Mucosa of stomach (tissue), 1 donor: ENCODE results near the gene ZNF497.

ENCODE experiments used
- H3K27me3 ChIP-seq: one replicate; pipeline ENCODE4 v1.7.0; 2013; ENCODE audit warnings: mild to moderate bottlenecking, low read length; ENCODE audit not compliant: control insufficient read depth, insufficient read depth
- H3K36me3 ChIP-seq: one replicate; pipeline ENCODE4 v1.7.0; 2013; ENCODE audit warnings: low read length; ENCODE audit not compliant: control insufficient read depth, insufficient read depth
- H3K4me1 ChIP-seq: one replicate; pipeline ENCODE4 v1.7.0; 2013; ENCODE audit warnings: mild to moderate bottlenecking, low read length; ENCODE audit not compliant: control insufficient read depth, insufficient read depth
- H3K4me3 ChIP-seq: one replicate; pipeline ENCODE4 v1.7.0; 2013; ENCODE audit warnings: low read length
- H3K9ac ChIP-seq: one replicate; pipeline ENCODE4 v1.7.0; 2013; ENCODE audit warnings: mild to moderate bottlenecking, low read length, moderate library complexity
- H3K9me3 ChIP-seq: one replicate; pipeline ENCODE4 v1.7.0; 2013; ENCODE audit warnings: mild to moderate bottlenecking, low read length, moderate library complexity; ENCODE audit not compliant: control insufficient read depth
- donor health status: Pancreatic carcinoma.

The ZNF497 gene

GRCh38 chr19:58374200-58374599 lies 11.6 kb upstream of the ZNF497 start:
- no peaks in the 10 kb centered on the region for H3K36me3 ChIP-seq
- no peak overlapping the region for H3K9ac ChIP-seq
- H3K4me3 ChIP-seq = no peak overlapping the region
- H3K9me3 ChIP-seq = no peaks in the 10 kb centered on the region
- no peaks in the 10 kb centered on the region for H3K27me3 ChIP-seq
- H3K4me1 ChIP-seq = no peaks in the 10 kb centered on the region

GRCh38 chr19:58372311-58373133 lies 10.0 kb upstream of the ZNF497 start:
- Histone ChIP-seq H3K9me3 (no peaks in the 10 kb centered on the region), H3K4me3 (no peak overlapping the region), H3K36me3 (no peaks in the 10 kb centered on the region), H3K4me1 (no peaks in the 10 kb centered on the region), H3K9ac (no peak overlapping the region), H3K27me3 (no peaks in the 10 kb centered on the region)

- Histone ChIP-seq H3K4me1 (no peaks in the 10 kb centered on the region), H3K4me3 (no peak overlapping the region), H3K9ac (no peak overlapping the region), H3K9me3 (no peaks in the 10 kb centered on the region), H3K36me3 (no peaks in the 10 kb centered on the region), H3K27me3 (no peaks in the 10 kb centered on the region)
These were observed 6.2 kb upstream of the ZNF497 start for GRCh38 chr19:58368561-58369360.

- no peaks in the 10 kb centered on the region for H3K9me3 ChIP-seq
- no peak overlapping the region for H3K4me3 ChIP-seq
- H3K4me1 ChIP-seq = no peaks in the 10 kb centered on the region
- H3K36me3 ChIP-seq = no peaks in the 10 kb centered on the region
- no peak overlapping the region for H3K9ac ChIP-seq
- no peaks in the 10 kb centered on the region for H3K27me3 ChIP-seq
These were observed 5.3 kb upstream of the ZNF497 start for GRCh38 chr19:58367698-58368454.

GRCh38 chr19:58366585-58367430 lies 4.3 kb upstream of the ZNF497 start:
- H3K27me3 ChIP-seq = no peaks in the 10 kb centered on the region
- H3K9me3 ChIP-seq = no peaks in the 10 kb centered on the region
- H3K9ac ChIP-seq = no peak overlapping the region
- H3K36me3 ChIP-seq = no peaks in the 10 kb centered on the region
- no peak overlapping the region for H3K4me3 ChIP-seq
- H3K4me1 ChIP-seq = peaks cover 2% of the 10 kb centered on the region

GRCh38 chr19:58364146-58364545 lies 1.6 kb upstream of the ZNF497 start:
- Histone ChIP-seq H3K36me3 (no peaks in the 10 kb centered on the region), H3K9me3 (no peaks in the 10 kb centered on the region), H3K9ac (no peak overlapping the region), H3K4me3 (no peak overlapping the region), H3K4me1 (peaks cover 6% of the 10 kb centered on the region), H3K27me3 (no peaks in the 10 kb centered on the region)

GRCh38 chr19:58361900-58362271 lies 665 bp downstream of the ZNF497 start:
- Histone ChIP-seq H3K9ac (peak overlapping the region; percentile 91), H3K9me3 (no peaks in the 10 kb centered on the region), H3K4me1 (peaks cover 6% of the 10 kb centered on the region), H3K4me3 (peak overlapping the region; percentile 96), H3K27me3 (peaks cover 7% of the 10 kb centered on the region), H3K36me3 (no peaks in the 10 kb centered on the region)

- no peaks in the 10 kb centered on the region for H3K9me3 ChIP-seq
- H3K27me3 ChIP-seq = peaks cover 39% of the 10 kb centered on the region
- H3K4me1 ChIP-seq = peaks cover 6% of the 10 kb centered on the region
- no peaks in the 10 kb centered on the region for H3K36me3 ChIP-seq
- no peak overlapping the region for H3K9ac ChIP-seq
- no peak overlapping the region for H3K4me3 ChIP-seq
These were observed 4.9 kb downstream of the ZNF497 start for GRCh38 chr19:58357481-58358145.

GRCh38 chr19:58356766-58357480 lies 5.6 kb downstream of the ZNF497 start:
- Histone ChIP-seq H3K4me3 (no peak overlapping the region), H3K9me3 (no peaks in the 10 kb centered on the region), H3K9ac (no peak overlapping the region), H3K4me1 (peaks cover 5% of the 10 kb centered on the region), H3K36me3 (no peaks in the 10 kb centered on the region), H3K27me3 (peaks cover 45% of the 10 kb centered on the region)

- H3K4me1 ChIP-seq = no peaks in the 10 kb centered on the region
- H3K9me3 ChIP-seq = no peaks in the 10 kb centered on the region
- no peaks in the 10 kb centered on the region for H3K36me3 ChIP-seq
- H3K27me3 ChIP-seq = peaks cover 48% of the 10 kb centered on the region
- H3K9ac ChIP-seq = no peak overlapping the region
- no peak overlapping the region for H3K4me3 ChIP-seq
These were observed 6.4 kb downstream of the ZNF497 start for GRCh38 chr19:58355908-58356765.
